HEK293T (cell line): ENCODE measurements around the gene LRRK1.

Experiments used
- BHLHE40 ChIP-seq: fragments of 450-650 bp; IDR thresholded peaks from 2 replicates; pipeline ENCODE4 v1.6.1; 2016; ENCODE audit warnings: mild to moderate bottlenecking, moderate library complexity, borderline replicate concordance
- CTBP1 ChIP-seq: fragments of 450-650 bp; IDR thresholded peaks from 2 replicates; pipeline ENCODE4 v1.6.1; 2016; ENCODE audit warnings: borderline replicate concordance
- ELF4 ChIP-seq: fragments of 450-650 bp; IDR thresholded peaks from 2 replicates; pipeline ENCODE4 v1.6.1; 2017; ENCODE audit warnings: antibody characterized with exemption
- FOXK2 ChIP-seq: fragments of 450-650 bp; IDR thresholded peaks from 2 replicates; pipeline ENCODE4 v1.6.1; 2016; ENCODE audit warnings: mild to moderate bottlenecking
- FOXM1 ChIP-seq: fragments of 450-650 bp; IDR thresholded peaks from 2 replicates; pipeline ENCODE4 v1.6.1; 2017; ENCODE audit warnings: mild to moderate bottlenecking, borderline replicate concordance
- HDGF ChIP-seq: fragments of 450-650 bp; IDR thresholded peaks from 2 replicates; pipeline ENCODE4 v1.6.1; 2017; ENCODE audit warnings: antibody characterized with exemption, borderline replicate concordance
- NFRKB ChIP-seq: fragments of 450-650 bp; IDR thresholded peaks from 2 replicates; pipeline ENCODE4 v1.6.1; 2016; ENCODE audit warnings: mild to moderate bottlenecking, moderate library complexity
- PKNOX1 ChIP-seq: fragments of 450-650 bp; IDR thresholded peaks from 2 replicates; pipeline ENCODE4 v1.6.1; 2016
- SP1 ChIP-seq: fragments of 450-650 bp; IDR thresholded peaks from 2 replicates; pipeline ENCODE4 v1.6.1; 2017
- SUZ12 ChIP-seq: fragments of 450-650 bp; IDR thresholded peaks from 2 replicates; pipeline ENCODE4 v1.6.1; 2016; ENCODE audit warnings: mild to moderate bottlenecking
- TARDBP ChIP-seq: fragments of 450-650 bp; IDR thresholded peaks from 2 replicates; pipeline ENCODE4 v1.6.1; 2016
- ZNF384 ChIP-seq: fragments of 450-650 bp; IDR thresholded peaks from 2 replicates; pipeline ENCODE4 v1.6.1; 2016

- TF ChIP-seq FOXM1 (no peak), ZNF384 (no peak), ELF4 (no peak), HDGF (no peak), TARDBP (no peak), SP1 (no peak), CTBP1 (no peak), NFRKB (no peak), FOXK2 (no peak), SUZ12 (no peak), PKNOX1 (0 out of 2 replicates have a peak, but pooled peaks have one; percentile 7), BHLHE40 (no peak)
Observed at GRCh38 chr15:100952566-100952965, 33.4 kb downstream of the LRRK1 start.
